GM19035 (cell line): Measurements from ENCODE around the gene ATP1B3.
"Not testable (repeated sequence)": the region's sequence is repeated elsewhere in the genome, so short reads cannot be mapped to it uniquely, and the experiment has no call there.

ENCODE experiments used
- ATAC-seq: cut with Tn5 transposase; IDR thresholded peaks from one replicate; pipeline ENCODE4 v1.9.1; 2021; ENCODE audit not compliant: unreplicated experiment

ATP1B3 gene

GRCh38 chr3:141901914-141902313 lies 25.5 kb downstream of the ATP1B3 start:
- ATAC-seq = no peak

DNA sequence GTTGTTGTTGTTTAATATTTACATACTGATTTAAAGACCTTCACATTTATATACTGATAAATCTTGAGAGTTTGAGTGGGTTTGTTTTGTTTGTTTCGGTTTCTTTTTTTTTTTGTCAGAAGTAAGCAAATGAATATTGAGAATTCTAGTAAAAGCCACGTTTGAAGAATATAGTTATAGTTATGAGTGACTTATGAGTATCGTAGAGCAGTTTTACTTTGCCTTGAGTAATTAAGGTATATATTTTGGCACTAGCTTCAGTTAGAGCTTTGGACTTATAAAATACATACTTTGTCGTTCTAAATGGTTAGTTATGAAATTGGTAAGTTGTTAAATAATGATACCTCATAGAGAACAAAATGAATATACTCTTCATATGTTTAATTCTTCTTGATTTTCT lies 27.8 kb downstream of the ATP1B3 start:
- no peak for ATAC-seq

GRCh38 chr3:141905129-141905528 lies 28.7 kb downstream of the ATP1B3 start:
- ATAC-seq = no peak

GRCh38 chr3:141909408-141909807 lies 33.0 kb downstream of the ATP1B3 start:
- ATAC-seq = no peak

GRCh38 chr3:141909986-141910385 lies 33.5 kb downstream of the ATP1B3 start:
- ATAC-seq = not testable (repeated sequence)

DNA sequence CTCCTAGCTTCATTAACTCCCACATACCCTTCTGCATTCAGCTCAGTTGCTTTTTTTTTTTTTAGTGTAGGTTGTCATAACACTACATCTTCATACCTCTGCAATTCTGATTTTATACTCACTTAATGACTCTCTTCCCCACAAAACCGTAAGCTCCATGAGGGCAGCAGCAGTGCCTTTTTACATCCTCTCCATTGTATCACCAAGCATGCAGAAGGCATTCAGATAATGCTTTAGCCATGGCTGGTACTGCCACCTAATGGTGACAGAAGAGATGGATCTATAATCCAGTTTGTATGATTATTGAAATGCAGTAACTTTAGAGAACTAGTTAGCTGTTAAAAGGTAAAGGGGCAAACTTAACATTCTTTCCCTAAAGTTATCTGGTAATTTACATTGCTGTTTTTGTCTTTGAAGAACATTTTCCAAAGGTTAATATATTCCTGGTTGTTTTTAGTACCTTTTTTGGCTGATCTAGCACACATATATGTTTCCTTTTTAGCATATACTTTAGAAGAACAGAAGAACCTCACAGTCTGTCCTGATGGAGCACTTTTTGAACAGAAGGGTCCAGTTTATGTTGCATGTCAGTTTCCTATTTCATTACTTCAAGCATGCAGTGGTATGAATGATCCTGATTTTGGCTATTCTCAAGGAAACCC lies 36.8 kb downstream of the ATP1B3 start:
- ATAC-seq = no peak

DNA sequence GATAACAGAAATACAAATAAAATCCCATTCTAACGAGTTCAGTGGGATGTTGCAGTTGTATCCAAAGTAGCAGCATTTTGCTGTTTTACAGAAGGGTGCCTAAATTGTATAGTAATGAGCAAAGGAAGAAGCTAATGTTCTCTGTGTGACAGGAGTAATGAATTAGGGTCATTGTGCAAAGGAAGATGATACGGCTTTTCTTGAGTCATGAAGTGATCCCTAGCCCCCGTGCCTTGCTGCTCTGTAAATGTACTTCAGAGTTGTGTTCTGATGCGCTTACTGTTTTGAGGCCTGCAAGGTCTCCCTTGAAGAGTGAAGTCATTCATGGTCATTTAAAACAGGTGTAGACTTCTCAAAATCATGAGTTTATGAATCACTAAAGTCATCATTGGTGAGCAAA lies 37.9 kb downstream of the ATP1B3 start:
- no peak for ATAC-seq

- no peak for ATAC-seq
Observed at GRCh38 chr3:141915016-141915415, 38.6 kb downstream of the ATP1B3 start.

GRCh38 chr3:141915766-141916165 lies 39.3 kb downstream of the ATP1B3 start:
- ATAC-seq = no peak

- ATAC-seq = no peak
Observed at GRCh38 chr3:141920701-141921100, 44.3 kb downstream of the ATP1B3 start.

- no peak for ATAC-seq
Observed at GRCh38 chr3:141921316-141921715, 44.9 kb downstream of the ATP1B3 start.

DNA sequence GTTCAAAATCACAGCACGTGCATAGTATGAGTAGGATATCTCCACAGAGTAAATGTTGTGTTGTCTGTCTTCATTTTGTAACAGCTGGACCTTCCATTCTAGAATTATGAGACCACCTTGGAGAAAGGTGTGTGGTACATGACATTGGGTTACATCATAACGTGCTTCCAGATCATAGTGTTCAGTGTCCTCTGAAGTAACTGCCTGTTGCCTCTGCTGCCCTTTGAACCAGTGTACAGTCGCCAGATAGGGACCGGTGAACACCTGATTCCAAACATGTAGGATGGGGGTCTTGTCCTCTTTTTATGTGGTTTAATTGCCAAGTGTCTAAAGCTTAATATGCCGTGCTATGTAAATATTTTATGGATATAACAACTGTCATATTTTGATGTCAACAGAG lies 49.2 kb downstream of the ATP1B3 start:
- not testable (repeated sequence) for ATAC-seq

- ATAC-seq = no peak
Observed at GRCh38 chr3:141926929-141927328, 50.5 kb downstream of the ATP1B3 start.

DNA sequence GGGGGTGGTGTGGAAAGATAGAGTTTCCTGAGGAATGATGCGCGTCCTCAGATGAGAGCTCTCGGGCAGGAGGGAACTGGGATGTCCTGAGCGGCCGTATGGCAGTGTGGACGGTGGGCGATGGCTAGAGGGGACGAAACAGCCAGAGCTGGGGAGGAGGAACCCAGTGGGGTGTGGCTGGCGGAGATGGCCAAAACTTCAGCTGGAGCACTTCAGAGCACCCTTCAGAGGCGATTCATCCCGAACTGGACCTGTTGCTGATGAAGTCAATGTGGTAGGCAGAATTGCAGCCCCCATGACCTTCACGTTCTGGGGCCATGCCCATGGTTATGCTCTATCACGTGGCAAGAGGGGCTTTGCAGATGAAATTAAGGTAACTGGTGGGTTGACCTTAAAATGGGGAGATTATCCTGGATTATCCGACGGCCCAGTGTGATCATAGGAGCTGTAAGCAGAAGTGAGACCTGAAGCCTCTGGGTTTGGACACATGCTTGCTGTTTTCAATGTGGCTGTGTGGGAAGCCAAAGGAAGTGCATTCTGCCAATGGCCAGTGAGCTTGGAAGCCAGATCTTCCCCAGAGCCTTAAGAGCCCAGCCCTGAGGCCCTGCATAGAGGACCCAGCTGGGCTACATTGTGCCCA lies 52.3 kb downstream of the ATP1B3 start:
- ATAC-seq = no peak

- no peak for ATAC-seq
Observed at GRCh38 chr3:141929341-141929995, 53.0 kb downstream of the ATP1B3 start.

DNA sequence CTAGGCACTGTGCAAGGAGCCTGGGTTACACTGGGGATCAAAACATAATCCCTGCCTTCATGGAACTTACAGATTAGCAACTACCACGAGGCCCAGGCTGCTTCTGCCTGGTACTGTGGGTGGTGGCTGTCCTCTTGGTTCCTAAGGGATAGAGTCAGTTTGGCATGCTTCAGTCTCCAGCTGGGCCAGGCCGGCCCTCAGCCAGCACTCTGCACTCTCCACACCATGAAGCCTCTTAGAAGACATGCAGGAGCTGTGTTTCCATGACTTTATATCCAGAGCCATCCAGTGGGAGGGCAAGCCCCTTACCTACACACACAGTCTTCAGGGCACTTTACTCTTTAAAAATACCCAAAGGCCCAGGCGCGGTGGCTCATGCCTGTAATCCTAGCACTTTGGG lies 54.4 kb downstream of the ATP1B3 start:
- ATAC-seq = no peak

DNA sequence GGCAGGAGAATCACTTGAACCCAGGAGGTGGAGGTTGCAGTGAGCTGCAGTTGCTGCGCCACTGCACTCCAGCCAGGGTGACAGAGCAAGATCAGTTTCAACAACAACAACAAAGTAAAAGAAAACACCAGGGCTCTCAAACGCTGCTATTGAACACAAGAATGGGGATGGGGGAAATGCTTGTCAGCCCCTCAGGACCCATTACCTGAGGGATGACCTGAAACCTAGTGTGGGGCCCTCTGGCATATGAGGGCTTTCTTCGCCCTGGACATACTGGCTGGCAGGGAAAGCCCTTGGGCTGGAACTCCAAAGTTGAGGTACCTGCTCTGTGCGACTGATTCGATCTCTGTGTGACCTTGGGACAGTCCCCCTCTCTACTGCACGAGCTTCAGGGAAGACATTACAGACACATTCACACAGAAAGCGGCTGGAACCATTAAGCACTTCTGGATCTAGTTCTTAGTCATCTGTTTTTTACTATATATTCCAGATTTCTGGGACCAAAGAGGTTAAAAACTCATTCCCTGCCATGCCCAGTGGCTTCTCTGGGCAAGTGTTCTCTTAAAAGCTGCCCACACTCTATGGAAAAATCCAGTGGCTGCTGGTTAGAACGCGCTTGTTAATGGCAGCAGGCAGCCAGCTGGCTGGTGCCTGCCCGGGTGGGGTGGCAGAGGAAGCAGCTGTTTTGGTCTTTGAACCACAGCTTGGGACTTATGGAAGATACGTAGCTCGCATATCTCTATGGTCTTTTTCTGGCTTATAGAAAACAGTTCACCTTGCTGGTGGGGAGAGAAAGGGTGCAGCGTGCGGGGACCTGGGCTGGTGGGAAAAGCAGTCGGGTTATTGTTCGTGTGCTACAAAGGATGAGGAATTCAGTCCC lies 57.2 kb downstream of the ATP1B3 start:
- no peak for ATAC-seq

DNA sequence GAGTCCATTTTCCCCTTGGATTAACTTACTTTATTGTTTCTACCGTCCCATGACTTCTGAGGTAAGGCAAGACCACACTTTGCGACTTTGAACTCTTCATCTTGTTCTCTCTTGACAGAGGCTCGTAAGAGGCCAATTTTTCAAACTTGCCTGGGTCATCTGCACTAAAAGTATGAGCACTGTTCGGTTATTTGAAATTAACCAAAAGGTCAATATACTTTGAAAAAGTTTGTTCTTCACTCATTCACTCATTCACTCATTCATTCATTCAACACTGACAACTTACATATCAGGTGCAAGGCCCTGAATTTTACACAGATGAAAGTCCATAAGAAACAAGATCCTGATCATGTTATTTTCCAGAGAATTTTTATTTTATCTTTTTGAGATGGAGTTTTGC lies 57.9 kb downstream of the ATP1B3 start:
- no peak for ATAC-seq

GRCh38 chr3:141938011-141938500 lies 61.6 kb downstream of the ATP1B3 start:
- ATAC-seq = no peak

- no peak for ATAC-seq
Observed at GRCh38 chr3:141939759-141940158, 63.3 kb downstream of the ATP1B3 start.

- no peak for ATAC-seq
Observed at GRCh38 chr3:141940194-141940776, 63.8 kb downstream of the ATP1B3 start.
